NCI-H2196 (cell line): Measurements from ENCODE around the gene GALNT14.

ENCODE experiments used
- DNase-seq: peaks from one replicate; lab custom pipeline; 2025; ENCODE audit not compliant: unreplicated experiment; lab: John Stamatoyannopoulos, UW

The GALNT14 gene

DNA sequence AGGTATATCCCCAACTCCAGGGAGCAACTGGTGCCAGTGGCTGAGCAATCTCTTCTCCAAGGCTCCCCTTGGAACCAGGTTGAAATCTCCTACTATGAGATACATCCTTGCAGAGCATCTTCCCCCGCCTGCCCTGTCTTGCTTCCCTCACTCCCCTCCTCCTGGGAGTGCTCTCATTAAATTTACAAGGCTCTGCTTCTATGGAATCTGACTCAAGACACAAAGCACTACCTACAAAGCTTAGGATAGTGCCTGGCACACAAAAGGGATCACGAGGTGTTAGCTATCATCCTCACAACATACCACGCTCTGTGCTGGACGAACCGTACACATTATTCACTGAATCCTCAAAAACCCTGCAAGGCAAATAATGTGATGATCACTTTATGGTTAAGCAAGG lies 121.6 kb downstream of the GALNT14 start:
- DNase-seq, result no peak

DNA sequence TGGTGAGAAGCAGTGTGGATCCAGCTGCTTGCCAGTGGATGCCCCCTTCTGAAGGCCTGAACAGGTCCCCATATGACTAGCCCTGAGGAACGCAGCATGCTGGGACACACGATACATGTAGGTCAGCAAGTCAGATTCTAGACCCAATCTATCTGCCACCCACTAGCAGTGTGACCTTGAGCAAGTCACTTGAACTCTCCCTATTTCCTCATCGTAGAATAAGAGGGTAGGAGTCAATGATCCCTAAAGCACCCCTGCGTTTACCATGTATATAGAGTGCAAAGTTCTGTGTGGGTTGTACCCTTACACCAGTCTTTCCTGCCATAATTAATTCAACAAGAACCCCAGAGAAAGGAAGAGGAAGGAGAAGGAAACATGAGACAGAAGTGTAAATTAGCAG lies 123.7 kb downstream of the GALNT14 start:
- DNase-seq, result no peak

DNA sequence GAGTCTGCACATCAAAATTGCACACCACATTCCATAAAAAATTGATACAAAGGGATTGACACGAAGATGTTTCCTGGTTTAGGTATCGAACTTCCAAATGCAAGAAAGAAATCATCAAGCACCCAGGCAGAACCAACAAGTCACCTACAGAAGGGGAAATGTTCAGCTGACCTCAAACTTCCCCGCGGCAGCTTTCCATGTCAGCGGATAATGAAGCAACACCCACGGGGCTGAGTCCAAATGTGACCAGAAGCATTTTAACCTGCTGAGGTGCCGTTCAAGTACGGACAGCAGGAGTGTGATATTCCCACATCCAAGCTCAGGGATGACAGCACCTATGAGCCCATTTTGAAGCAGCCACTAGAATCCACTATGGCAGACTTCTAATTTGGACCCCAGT lies 124.9 kb downstream of the GALNT14 start:
- DNase-seq, result no peak

DNA sequence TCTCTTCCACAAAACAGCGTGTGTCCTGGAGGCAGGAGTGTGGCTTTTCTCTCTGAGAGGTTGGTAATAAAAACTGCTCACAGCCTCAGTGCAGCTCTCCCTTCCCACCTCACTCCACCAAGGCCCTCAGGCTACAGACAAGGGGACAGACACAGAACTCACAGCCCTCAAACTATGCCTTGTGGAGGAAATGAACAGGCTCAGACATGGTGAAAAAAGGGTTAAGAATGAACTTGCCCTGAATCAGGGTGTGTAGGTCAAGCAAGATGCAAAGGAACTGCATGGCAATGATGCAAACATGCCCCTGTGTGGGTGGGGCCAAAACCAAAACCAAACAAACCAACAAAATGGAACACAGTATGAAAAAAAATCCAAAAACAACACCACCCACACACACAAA lies 125.8 kb downstream of the GALNT14 start:
- DNase-seq, result no peak

DNA sequence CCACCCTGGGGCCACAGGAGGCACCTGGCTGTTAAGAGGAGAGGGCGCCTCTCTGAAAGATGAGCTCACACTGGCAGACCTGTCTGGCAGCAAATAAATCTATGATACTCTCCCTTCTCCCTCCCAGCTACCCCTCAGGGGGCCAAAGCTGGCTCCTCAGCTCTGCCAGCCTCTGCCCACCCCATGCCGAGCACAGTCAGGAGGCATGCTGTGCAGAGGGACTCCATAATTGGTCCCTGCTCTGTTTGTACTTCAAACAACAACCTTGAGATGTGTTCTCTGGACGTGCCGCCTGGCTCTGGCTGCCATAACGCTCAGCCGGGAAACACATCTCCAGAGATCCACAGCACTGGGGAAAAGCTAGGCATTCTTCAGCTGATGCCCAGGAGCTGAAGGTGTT lies 126.7 kb downstream of the GALNT14 start:
- no peak for DNase-seq

DNA sequence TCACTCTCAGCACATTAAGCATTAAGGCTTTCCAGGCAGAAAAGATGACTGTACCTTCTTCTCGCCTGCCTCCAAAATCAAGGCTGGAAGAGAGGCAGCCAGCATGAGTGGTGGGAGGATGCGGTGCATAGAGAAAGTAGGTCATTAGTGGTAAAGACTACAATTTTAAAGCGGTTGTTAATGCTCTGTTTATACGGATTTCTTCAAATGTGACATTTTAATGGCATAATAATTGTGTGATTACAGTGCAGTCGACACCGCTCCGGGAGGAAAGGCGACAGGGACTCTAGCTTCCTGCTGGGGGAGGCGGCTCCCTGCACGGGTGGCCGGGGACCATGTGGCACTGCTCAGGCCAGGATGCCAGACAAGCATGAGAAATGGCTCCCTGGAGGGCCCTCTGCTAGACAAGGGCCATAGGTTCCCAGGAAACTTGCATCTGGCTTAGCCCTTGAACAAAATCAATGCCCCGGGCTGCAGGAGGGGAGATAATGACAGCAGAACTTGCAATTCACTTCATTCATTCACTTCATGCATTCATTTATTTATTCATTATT lies 129.6 kb downstream of the GALNT14 start:
- DNase-seq, result no peak

DNA sequence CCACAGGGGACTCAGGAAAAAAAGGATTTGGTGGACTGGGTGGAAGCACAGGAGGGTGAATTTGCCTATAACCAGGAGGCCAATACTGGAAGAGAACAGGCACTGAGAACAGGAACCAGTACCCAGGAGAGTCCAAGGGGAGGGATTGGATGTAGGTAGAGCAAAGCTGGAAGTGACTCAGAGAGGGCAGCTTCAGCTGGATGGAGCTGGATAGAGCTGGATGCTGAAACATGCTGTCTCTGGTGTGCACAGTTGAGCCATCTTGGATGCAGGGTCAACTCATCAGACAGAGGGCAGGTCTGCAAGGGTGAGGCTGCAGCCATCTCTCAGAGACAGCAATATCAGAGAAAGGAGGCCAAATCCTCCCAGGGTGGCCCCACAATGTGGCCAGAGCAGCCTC lies 134.0 kb downstream of the GALNT14 start:
- DNase-seq, result no peak

DNA sequence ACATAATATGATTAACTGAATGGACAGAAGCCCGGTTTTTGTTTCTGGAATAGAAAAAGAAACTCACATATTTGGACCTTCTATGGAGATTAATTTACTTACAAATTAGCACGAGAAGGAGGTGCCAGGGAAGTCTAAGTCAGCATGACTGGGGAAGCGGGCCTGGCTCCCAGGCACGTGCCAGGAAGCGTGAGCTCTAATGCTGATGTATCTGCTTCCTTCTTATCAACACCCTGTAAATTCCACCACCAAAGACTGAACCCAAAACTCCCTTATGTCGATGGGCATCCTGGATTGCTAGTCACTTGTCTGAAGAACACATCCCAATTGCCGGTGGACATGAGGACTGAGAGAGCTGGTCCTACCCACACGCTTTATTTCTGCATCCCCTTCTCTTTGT lies 134.5 kb downstream of the GALNT14 start:
- no peak for DNase-seq

DNA sequence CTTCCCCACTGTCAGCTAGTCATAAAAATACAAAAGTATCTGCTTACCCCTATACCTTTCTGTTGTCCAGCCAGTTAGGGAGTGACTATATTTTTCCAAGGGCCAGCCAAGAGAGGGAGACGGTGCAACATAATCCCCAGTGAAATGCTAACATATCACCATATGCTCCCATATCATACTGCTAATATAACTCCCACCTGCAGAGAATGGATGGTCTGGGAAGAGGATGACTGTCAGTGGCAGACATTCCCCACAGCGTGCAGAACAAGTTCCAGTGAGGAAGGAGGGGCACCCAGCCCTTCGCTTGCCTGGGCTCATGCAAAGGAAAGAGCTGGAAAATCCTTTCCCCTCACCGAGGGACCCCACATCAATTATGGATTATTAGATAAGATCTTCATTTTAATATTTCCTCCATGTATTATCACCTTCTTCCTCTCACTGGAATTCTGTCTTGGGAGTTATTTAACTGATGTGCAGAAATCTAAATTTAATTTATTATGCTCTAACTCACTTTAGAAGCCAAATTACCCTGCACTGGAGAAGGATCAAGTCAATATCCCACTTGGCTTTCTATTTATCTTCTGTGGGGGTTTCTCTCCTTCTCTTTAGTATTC lies 135.6 kb downstream of the GALNT14 start:
- DNase-seq, result no peak

DNA sequence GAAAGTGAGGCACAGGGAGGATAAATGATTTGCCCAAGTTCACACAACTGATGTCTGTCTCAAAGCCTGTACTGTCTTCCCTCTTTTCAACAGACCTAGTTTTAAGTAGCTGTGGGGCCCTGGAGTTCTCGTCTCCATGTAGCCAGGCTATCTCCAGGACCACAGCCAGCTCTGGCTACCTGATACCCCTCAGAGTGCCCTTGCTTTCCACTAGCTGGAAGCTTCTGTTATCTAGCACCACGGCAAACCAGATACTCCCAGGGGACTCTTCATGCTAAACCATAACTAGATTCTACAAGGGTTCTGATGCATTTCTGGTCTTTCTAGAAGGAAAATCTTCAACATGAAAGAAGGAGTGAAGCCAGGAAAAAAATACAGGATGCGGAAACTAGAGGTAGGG lies 137.3 kb downstream of the GALNT14 start:
- DNase-seq, result no peak

DNA sequence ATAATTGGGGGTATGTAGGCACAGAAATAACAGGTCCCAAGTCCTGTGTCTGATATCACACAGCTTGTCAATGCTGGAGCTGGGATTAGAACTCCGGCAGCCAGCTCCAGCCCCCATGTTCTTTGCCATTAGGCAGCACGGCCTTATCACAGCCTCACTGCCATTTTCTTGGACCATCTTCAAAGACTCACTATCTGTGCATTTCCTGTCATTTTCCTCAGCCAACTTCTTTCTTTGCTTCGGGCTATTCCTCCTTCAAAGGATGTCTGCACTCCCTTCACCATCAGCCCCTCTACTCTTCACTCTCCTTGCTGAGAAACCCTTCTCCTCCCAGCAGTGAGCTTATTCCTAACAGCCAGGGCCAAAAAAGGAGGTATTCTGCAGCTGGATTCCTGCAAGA lies 139.6 kb downstream of the GALNT14 start:
- DNase-seq, result no peak

DNA sequence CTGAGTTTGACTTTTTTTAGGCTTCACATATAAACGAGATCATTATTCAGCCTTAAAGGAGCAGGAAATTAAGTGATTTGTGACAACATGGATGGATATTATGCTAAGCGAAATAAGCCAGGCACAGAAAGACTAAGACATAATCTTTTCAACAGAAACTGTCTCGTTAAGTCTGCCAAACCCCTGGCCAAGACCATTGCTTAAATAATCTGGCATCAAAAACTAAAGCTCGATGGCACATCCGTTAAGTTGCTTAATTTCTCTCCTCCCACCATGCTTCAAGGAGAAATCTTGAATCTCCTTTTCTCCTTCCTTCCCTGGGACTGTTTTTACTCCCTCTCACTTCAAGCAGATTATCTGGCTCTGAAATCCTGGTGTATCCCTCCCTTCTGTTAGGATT lies 140.3 kb downstream of the GALNT14 start:
- DNase-seq, result no peak

DNA sequence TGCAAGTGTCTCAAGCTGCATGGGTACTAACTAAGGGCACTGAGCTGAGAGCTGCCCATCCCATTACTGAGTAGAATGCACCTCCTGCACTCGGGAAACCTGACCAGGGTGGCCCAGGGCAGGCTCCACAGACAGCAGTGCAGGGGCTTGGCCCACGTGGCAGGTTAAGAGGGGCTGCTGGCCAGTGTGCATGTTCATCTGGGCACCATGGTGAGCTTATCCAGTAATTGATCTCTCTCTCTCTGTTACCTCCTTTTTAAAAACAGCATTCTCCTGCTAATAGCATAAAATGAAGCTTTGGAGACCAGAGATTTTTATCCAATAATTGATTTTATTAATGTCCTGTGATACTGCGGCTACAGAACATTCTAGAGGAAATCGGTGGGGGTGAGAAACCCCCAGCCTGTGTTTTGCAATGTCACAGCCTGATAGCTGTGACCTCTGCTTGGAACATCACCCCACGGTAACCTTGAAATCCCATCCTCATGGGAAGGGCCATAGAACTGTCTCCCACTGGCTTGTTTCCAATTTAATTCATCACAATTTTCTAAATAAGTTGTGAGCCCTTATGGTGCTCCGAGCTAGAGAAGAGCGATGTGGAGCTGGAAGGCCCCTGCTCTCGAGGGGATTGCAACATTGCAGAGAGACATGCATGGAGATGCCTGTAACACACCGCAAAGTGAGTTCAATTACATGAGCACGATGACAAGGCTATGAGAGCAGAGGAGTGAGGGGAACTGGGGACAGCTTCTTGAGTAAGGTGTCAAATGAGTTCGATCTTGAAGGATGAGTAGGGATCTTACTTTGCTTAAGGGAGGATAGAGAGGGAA lies 143.8 kb downstream of the GALNT14 start:
- DNase-seq, result no peak

DNA sequence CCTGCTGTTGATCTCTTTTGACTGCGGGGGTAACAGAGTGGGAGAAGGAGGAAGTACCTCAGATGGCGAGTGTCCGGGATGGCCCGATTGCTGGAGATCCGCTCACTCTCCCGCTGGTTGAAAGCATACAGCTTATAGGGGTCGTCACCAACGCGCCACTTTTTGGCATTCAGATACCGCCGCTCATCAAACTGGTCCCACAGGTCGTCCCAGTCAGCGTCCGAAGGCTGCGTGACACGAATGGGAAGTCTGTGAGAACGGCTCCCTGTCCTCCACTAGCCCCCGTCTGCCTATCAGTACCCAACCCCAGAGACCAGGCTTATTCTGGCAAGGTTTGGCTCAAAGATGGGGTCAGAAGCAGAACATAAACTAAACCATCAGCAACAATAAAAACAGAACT lies 145.5 kb downstream of the GALNT14 start:
- no peak for DNase-seq

DNA sequence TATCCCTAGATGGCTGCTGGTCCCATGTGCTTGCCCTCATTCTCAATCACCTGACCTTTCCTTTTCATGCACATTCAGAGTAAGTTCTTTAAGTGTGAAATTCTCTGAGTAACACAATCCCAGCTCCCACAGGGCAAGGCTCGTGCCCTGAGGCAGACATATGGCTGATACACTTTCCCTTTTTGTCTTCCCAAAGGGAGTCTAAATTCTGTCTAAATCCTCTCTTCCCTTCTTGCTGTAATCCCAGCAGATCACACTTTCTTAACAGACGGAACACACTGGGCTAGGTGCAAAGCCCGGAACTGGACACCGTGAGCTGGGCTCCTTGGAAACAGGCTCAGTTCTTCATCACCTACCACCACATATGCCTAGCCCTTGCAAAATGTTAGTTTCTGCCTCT lies 147.6 kb downstream of the GALNT14 start:
- no peak for DNase-seq

DNA sequence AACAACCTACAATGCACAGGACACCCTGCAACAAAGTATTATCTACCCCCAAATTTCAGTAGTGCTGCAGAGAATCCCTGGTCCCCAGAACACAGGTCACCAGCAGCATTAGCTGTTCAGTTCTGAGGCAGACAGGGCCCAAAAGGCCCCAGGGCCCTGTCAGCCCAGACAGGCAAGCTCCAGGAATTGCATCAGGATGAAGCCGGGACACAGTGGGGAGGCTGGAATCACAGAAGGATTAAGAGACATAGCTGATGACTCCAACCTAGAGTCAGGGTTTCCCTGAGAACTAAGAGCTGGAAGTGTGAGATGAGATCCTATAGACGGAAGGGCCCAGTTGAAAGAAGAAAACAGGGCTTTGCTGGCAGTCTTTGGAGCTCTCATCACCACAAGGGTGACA lies 148.1 kb downstream of the GALNT14 start:
- DNase-seq, result no peak

DNA sequence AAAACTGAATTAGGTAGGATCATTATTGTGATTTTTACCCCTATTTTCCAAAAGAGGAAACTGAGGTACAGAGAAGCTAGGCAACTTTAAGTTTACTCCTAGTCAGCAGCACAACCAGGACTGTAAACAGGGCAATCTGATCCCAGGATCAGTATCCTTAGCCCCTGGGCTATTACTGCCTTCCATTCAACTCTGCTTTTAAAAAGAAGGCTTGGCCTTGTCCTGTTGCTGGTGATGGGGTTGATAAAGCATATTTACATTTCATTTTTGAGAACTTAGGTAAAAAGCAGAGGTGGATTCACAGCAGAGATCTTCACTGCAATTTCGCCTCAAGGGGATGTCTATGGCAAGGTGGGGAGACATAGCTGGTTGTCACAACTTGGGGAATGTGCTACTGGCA lies 148.5 kb downstream of the GALNT14 start:
- no peak for DNase-seq

DNA sequence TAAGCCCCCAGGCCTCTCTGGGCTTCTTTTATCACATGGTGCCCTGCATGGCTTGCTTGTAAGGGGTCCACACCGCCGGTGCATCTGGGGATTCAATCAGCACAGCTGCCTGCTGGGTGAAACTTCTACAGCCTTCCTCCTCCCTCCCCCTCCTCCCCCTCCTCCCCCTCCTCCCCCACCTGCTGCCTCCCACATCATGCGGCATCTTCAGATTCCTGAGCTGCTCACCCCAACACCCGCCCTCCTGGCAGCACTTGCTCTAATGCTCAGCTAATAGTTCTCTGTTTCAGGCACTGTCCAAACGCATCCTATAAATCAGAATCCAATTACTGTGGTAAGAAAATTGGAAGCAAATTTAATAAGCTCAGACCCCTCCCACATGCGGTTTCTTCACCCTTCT lies 150.7 kb downstream of the GALNT14 start:
- no peak for DNase-seq

DNA sequence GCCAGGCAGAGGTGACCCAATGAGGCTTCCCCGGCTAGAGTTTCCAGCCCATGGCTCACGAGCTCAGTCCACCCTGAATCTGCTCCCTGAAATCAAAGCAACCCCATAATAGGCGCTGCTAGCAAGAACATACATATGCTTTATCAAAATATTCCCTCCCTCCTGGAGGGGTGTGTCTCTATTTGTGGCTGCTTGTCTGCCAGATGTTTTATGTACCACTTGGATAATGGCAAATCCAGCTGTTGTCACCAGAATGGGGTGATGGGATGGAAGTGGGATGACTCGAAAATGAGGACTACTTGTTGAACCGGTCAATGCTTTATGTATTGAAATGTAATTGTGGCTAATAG lies 152.0 kb downstream of the GALNT14 start:
- no peak for DNase-seq

DNA sequence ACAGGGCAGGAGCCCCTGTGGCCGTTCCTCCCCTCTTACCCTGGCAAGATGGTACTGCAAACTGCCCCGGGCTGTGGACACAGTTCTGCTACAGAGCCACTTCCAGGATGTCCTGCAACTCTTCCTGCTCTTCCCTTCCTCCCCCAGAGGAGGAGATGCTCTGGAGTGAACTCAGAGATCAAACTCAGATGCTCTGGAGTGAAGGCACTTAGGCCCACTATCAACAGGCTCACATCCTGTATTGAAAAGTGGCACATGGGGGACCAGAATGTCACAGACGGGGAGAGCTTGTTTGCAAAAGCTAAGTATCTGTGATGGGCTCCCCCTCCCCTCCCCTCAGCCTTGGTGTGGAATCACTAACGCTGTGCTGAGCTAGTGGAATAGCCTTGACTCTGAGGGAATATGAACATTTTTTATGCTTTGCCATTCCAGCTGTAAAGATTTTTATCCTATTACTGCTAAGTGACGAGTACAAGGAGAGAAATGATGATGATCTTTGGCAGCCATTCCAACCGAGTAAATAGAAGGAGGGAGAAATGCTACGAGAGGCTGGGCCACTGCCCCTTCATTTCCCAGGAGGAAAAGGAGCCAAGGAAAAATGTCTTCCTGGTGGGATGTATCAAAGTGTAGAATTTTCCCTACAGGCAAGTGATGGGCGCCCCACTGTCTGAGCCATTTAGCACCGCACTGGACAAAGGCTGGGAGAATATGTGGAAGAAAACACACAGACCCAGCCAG lies 152.6 kb downstream of the GALNT14 start:
- DNase-seq, result no peak

DNA sequence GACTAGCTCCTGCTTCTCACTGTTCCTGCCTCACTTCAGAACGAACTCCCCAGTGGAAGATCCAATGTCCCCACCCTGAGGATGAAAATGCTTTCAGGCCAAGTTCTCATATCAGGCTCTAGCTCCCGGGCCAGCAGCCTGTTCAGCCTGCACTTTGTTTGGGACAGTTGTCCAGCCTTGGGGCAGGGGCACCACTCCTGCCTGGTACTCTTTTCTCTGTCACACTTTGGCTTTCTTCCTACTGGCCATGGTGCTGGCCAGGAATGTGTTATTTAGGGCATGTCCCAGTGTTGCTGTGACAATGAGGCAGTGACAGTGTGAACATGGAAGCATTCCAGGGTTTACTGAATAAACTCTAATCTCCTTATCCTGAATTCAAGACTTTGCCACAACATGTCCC lies 154.1 kb downstream of the GALNT14 start:
- DNase-seq, result no peak

DNA sequence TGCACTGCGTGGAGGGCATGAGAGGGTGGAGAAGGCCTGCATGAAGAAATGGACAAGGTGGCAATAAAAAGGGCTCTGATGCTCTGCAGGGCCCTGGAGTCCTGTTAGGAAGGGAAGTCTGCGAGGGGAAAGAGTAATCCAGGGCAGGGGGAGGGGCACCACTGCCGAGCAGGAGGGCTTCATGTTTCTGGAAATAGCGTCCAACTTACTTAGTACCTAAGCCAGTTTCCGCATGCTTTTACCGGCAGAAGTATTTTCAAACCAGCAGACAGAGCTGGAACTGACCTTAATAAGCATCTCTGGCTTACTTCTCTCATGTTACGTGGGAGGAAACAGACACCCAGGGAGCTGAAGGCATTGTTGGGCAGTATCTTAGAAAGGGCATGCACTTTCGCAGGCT lies 156.7 kb downstream of the GALNT14 start:
- no peak for DNase-seq
